HEK293 (cell line): ENCODE measurements around the gene PLIN5.
"Not testable (repeated sequence)": the region's sequence is repeated elsewhere in the genome, so short reads cannot be mapped to it uniquely, and the experiment has no call there.

Experiments
- ZBTB1 ChIP-seq: fragments of 450-650 bp; formaldehyde crosslinking; IDR thresholded peaks from 2 replicates; pipeline ENCODE4 v1.5.1; 2016; ENCODE audit warnings: missing biosample characterization, missing genetic modification characterization
- ZNF350 ChIP-seq: fragments of 450-650 bp; formaldehyde crosslinking; IDR thresholded peaks from 2 replicates; pipeline ENCODE4 v1.5.0; 2017; ENCODE audit warnings: missing biosample characterization, mild to moderate bottlenecking, missing genetic modification characterization
- ZNF37A ChIP-seq: fragments of 450-650 bp; IDR thresholded peaks from 2 replicates; pipeline ENCODE4 v1.5.1; 2018; ENCODE audit warnings: missing biosample characterization, missing genetic modification characterization
- TF ChIP-seq, protein P1 (sequence below): fragments of 450-650 bp; formaldehyde crosslinking; IDR thresholded peaks from 2 replicates; pipeline ENCODE4 v1.5.1; 2016; ENCODE audit warnings: missing biosample characterization, missing genetic modification characterization
- TF ChIP-seq, protein P2 (sequence below): fragments of 450-650 bp; formaldehyde crosslinking; IDR thresholded peaks from 2 replicates; pipeline ENCODE4 v1.5.1; 2016; ENCODE audit warnings: missing biosample characterization, missing genetic modification characterization

- TF ChIP-seq, protein P1, sequence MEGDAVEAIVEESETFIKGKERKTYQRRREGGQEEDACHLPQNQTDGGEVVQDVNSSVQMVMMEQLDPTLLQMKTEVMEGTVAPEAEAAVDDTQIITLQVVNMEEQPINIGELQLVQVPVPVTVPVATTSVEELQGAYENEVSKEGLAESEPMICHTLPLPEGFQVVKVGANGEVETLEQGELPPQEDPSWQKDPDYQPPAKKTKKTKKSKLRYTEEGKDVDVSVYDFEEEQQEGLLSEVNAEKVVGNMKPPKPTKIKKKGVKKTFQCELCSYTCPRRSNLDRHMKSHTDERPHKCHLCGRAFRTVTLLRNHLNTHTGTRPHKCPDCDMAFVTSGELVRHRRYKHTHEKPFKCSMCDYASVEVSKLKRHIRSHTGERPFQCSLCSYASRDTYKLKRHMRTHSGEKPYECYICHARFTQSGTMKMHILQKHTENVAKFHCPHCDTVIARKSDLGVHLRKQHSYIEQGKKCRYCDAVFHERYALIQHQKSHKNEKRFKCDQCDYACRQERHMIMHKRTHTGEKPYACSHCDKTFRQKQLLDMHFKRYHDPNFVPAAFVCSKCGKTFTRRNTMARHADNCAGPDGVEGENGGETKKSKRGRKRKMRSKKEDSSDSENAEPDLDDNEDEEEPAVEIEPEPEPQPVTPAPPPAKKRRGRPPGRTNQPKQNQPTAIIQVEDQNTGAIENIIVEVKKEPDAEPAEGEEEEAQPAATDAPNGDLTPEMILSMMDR (tag by site-specific recombination) = not testable (repeated sequence)
- TF ChIP-seq ZNF350; ZNF37A (tag by site-specific recombination); ZBTB1 (tag by site-specific recombination): not testable (repeated sequence)
- TF ChIP-seq, protein P2, sequence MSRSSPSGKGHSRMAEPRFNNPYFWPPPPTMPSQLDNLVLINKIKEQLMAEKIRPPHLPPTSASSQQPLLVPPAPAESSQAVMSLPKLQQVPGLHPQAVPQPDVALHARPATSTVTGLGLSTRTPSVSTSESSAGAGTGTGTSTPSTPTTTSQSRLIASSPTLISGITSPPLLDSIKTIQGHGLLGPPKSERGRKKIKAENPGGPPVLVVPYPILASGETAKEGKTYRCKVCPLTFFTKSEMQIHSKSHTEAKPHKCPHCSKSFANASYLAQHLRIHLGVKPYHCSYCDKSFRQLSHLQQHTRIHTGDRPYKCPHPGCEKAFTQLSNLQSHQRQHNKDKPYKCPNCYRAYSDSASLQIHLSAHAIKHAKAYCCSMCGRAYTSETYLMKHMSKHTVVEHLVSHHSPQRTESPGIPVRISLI (tag by site-specific recombination) = not testable (repeated sequence)
Observed at GRCh38 chr19:4563562-4563961, 28.5 kb upstream of the PLIN5 start.
